Astrocyte of the cerebellum (primary cell): ENCODE results near the gene HPSE2.

ENCODE experiments used
- DNase-seq: peaks from one replicate; pipeline ENCODE4 v3.0.0-alpha.2; 2011; ENCODE audit warnings: low read depth
- H3K4me3 ChIP-seq: 2 replicates; pipeline ENCODE4 v1.5.1; 2011; ENCODE audit warnings: mild to moderate bottlenecking, low read depth, low read length, moderate library complexity
- CTCF ChIP-seq: IDR thresholded peaks from 2 replicates; pipeline ENCODE4 v1.5.1; 2012; ENCODE audit warnings: low read length, low read depth, moderate library complexity, mild to moderate bottlenecking; ENCODE audit errors: missing control alignments
- in situ Hi-C: cut with HindIII; loops from 2 replicates; pipeline ENCODE4 v1.10.0; 2017; ENCODE audit warnings: low sequenced_read_pairs

Gene HPSE2

GRCh38 chr10:98832738-98833137, 402.9 kb downstream of the HPSE2 start:
- no peak for TF ChIP-seq CTCF
- in situ Hi-C loops: no loop called here
- H3K4me3 ChIP-seq: no peak overlapping the region
- no peak for DNase-seq

DNA sequence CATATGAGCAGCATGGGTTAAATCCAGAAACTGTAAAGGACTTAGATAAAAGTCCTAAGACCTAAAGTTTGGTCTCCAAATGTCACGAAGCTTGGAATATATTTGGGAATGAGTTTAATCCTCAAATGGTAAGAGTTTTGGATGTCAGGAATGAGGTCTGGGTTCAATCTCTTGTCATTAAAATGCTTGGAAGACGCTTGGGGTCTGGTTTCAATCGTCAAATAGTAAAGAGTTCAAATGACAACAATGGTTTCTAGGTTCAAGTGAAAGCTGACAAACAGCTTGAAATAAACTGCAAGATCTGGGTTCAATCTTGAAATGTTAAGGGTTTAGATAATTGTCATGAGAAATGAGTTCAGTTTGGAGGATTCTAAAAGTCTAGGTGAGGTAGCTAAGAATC, 403.5 kb downstream of the HPSE2 start:
- no peak overlapping the region for H3K4me3 ChIP-seq
- DNase-seq: no peak
- no peak for TF ChIP-seq CTCF
- in situ Hi-C loops: no loop called here

DNA sequence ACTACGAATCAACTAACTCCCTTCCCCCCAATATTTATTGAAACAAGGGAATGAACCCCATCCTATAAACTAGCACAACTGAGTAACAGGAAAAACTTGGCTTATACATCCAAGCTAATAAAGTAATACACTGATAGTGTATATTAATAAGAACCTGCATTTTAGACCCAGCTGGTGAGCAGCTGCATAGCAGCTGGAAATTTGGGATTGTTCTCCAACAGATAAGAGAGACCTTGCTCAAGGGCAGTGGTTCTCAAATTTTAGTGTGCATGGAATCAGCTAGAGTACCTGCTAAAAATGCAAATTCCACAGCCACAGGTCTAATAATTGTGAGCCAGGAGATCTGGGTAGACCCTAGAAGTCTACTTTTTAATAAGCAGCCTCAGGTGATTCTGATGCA, 404.3 kb downstream of the HPSE2 start:
- no peak for TF ChIP-seq CTCF
- H3K4me3 ChIP-seq: no peak overlapping the region
- in situ Hi-C loops: no loop called here
- no peak for DNase-seq

GRCh38 chr10:98825741-98826140, 409.9 kb downstream of the HPSE2 start:
- no peak for TF ChIP-seq CTCF
- H3K4me3 ChIP-seq: no peak overlapping the region
- in situ Hi-C loops: no loop called here
- DNase-seq: no peak

DNA sequence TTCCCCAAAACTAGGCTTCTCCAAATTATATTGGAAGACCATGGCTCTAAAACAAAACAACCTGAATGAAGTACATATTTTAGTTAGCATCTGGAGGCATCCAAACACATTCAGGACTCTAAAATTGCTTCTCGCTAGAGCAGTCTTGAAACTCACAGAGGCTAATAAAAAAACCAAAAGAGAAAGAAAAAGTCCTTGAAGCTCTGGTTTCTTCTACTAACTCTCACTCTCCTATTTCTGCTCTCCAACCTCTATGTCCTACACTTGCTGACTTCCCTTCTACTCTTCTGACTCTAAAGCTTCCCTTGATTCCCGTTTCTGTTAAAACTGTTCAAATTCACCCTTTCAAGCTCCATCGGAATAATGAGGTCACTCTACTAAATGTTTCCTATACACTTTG, 418.3 kb downstream of the HPSE2 start:
- no peak for TF ChIP-seq CTCF
- DNase-seq: no peak
- H3K4me3 ChIP-seq: no peak overlapping the region
- in situ Hi-C loops: no loop called here

- no peak overlapping the region for H3K4me3 ChIP-seq
- TF ChIP-seq CTCF: no peak
- in situ Hi-C loops: no loop called here
- no peak for DNase-seq
Measured at GRCh38 chr10:98815039-98815885, 420.4 kb downstream of the HPSE2 start.
